ENCODE data around the gene SLC22A23.

DNA sequence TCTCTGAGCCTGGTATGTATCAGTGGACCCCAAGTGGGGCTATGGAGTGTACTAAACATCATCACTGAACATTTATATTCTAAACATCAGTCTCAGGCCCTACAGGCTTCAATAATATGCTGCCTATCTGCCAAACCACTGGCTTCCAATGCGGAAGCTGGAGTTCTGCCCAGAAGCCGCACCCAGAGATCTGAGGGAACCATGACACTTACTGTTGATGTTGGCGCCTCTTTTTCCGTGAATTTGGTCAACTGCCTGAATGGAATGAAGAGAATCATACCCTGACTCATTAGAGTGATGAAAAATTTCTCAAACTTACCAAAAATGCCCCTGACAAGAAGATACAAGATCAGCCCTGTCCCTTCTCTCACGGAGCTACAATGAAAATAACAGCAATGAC, 66.2 kb downstream of the SLC22A23 start:
- TF ChIP-seq EZH2 (IDR thresholded peaks at IDR 0.05) (no peak), POLR2AphosphoS5 (IDR thresholded peaks at IDR 0.05; ENCODE audit: borderline replicate concordance, low read depth, low read length) (no peak), FOXP2 (optimal IDR thresholded peaks at IDR 0.05; ENCODE audit: control extremely low read depth, extremely low read length, insufficient read depth) (no peak)

Data from SK-N-MC (cell line).